ENCODE data around the gene CMIP. TPM values are rescaled to one million over a fixed set of nuclear protein-coding genes. Genes with fewer than 3 reads are reported as not detected.

Gene CMIP
- total RNA-seq, 4 donors from 2014 or later, result 15.5 to 65.9 (median 20.2) TPM

GRCh38 chr16:81700071-81700779, 255.6 kb downstream of the CMIP start:
- DNase-seq, result no peak
- no peak for TF ChIP-seq POLR2A (IDR thresholded peaks at IDR 0.05)
- TF ChIP-seq, protein P1, sequence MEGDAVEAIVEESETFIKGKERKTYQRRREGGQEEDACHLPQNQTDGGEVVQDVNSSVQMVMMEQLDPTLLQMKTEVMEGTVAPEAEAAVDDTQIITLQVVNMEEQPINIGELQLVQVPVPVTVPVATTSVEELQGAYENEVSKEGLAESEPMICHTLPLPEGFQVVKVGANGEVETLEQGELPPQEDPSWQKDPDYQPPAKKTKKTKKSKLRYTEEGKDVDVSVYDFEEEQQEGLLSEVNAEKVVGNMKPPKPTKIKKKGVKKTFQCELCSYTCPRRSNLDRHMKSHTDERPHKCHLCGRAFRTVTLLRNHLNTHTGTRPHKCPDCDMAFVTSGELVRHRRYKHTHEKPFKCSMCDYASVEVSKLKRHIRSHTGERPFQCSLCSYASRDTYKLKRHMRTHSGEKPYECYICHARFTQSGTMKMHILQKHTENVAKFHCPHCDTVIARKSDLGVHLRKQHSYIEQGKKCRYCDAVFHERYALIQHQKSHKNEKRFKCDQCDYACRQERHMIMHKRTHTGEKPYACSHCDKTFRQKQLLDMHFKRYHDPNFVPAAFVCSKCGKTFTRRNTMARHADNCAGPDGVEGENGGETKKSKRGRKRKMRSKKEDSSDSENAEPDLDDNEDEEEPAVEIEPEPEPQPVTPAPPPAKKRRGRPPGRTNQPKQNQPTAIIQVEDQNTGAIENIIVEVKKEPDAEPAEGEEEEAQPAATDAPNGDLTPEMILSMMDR (IDR thresholded peaks at IDR 0.05), result no peak
- H3K27me3 ChIP-seq, result no peaks in the 10 kb centered on the region
- H3K4me3 ChIP-seq (replicated peaks in 1 of 3), result no peak overlapping the region
- 96 to 97% methylated on average over 20 of the region's 20 CpGs for WGBS, 2 donors
- H3K4me1 ChIP-seq, result peaks cover 6 to 9% of the 10 kb centered on the region in 2 donors
- H3K36me3 ChIP-seq, result peaks cover 12 to 14% of the 10 kb centered on the region in 2 donors
- H3K27ac ChIP-seq, result no peak overlapping the region
- no peaks in the 10 kb centered on the region for H3K9me3 ChIP-seq
- intact Hi-C loops (cut with DNase I), result no loop called here

DNA sequence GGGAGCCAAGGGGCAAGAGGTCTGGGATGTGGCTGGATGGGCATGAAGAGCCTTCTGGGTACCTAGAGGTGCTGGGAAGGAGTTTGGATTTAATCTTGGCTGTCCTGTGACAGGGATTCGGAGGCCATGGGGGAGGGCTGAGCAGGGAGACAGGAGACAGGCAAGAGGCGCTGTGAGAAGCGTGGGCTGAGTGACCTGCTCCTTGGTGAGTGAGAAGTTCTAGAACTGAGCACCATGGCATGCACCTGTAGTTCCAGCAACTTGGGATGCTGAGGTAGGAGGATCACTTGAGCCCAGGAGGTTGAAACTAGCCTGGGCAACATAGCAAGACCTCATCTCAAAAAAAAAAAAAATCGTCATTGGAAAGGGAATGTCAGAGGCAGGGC, 256.2 kb downstream of the CMIP start:
- H3K36me3 ChIP-seq, result peaks cover 18 to 20% of the 10 kb centered on the region in 2 donors
- TF ChIP-seq, protein P1 (IDR thresholded peaks at IDR 0.05), result no peak
- no peak for TF ChIP-seq POLR2A (IDR thresholded peaks at IDR 0.05)
- intact Hi-C loops (cut with DNase I), result no loop called here
- peaks cover under 1 to 4% of the 10 kb centered on the region in 2 donors for H3K4me1 ChIP-seq
- H3K27me3 ChIP-seq, result no peaks in the 10 kb centered on the region
- WGBS, 2 donors, result 98 to 100% methylated on average over 4 of the region's 4 CpGs
- H3K4me3 ChIP-seq (replicated peaks in 1 of 3), result no peak overlapping the region
- no peak overlapping the region for H3K27ac ChIP-seq
- no peaks in the 10 kb centered on the region for H3K9me3 ChIP-seq
- DNase-seq, result no peak

- Histone ChIP-seq H3K4me3 (replicated peaks in 1 of 3) (no peak overlapping the region), H3K27me3 (no peaks in the 10 kb centered on the region), H3K27ac (no peak overlapping the region), H3K9me3 (no peaks in the 10 kb centered on the region), H3K4me1 (no peaks in the 10 kb centered on the region), H3K36me3 (peaks cover 20% of the 10 kb centered on the region in 2 donors)
- 86 to 96% methylated on average over 6 to 19 of the region's 20 CpGs for WGBS, 2 donors
- intact Hi-C loops (cut with DNase I), result no loop called here
- no peak for DNase-seq
- no peak for TF ChIP-seq POLR2A (IDR thresholded peaks at IDR 0.05)
- TF ChIP-seq, protein P1 (IDR thresholded peaks at IDR 0.05), result no peak
These were observed 256.8 kb downstream of the CMIP start for GRCh38 chr16:81701296-81701970.

GRCh38 chr16:81702506-81702905, 257.9 kb downstream of the CMIP start:
- WGBS, 2 donors, result 95 to 99% methylated on average over 5 of the region's 5 CpGs
- peaks cover 0 to 3% of the 10 kb centered on the region in 2 donors for H3K4me1 ChIP-seq

More at GRCh38 chr16:81702506-81702905, 257.9 kb downstream of the CMIP start:
- TF ChIP-seq POLR2A (IDR thresholded peaks at IDR 0.05), result no peak
- TF ChIP-seq, protein P1 (IDR thresholded peaks at IDR 0.05), result no peak
- Histone ChIP-seq H3K27me3 (no peaks in the 10 kb centered on the region), H3K4me3 (replicated peaks in 1 of 3) (no peak overlapping the region), H3K27ac (no peak overlapping the region), H3K36me3 (peaks cover 20 to 28% of the 10 kb centered on the region in 2 donors), H3K9me3 (no peaks in the 10 kb centered on the region)
- no peak for DNase-seq
- intact Hi-C loops (cut with DNase I), result no loop called here

Data from thyroid gland (tissue), 4 donors.